HepG2 (cell line): Measurements from ENCODE around the gene QDPR. TPM values are rescaled to one million over a fixed set of nuclear protein-coding genes. Genes with fewer than 3 reads are reported as not detected.

ENCODE experiments used
- ATAC-seq: fragments of 200-7000 bp; cut with Tn5 transposase; 3 replicates; pipeline ENCODE4 v1.9.1; 2020; ENCODE audit warnings: mild to moderate bottlenecking, moderate library complexity
- BruUV-seq: library from RNA; stranded (reverse); fragments of 400-500 nt; replicated peaks from 2 replicates; lab custom pipeline; 2021; lab: Mats Ljungman, UMichigan
- CTCF ChIA-PET: fragments of 300-600 bp; formaldehyde crosslinking; extraction: SDS; loops from one replicate; lab custom pipeline; 2021; ENCODE audit warnings: low total read pairs, inconsistent platforms, low intra/inter-chr PET ratio; lab: Yijun Ruan, JAX
- POLR2A ChIA-PET: fragments of 350-600 bp; sonication (Branson Sonifier 250); formaldehyde crosslinking; loops from one replicate; lab custom pipeline; 2020; ENCODE audit warnings: antibody characterized with exemption, inconsistent platforms; lab: Yijun Ruan, JAX
- DNase-seq: peaks from one replicate; pipeline ENCODE4 v3.0.0-alpha.2; 2015; ENCODE audit warnings: low spot score
- FAIRE-seq: peaks from 3 replicates; lab custom pipeline; 2011; peaks lifted over from hg19 to GRCh38; lab: Jason Lieb, UNC
- H2AFZ ChIP-seq: one replicate; pipeline ENCODE4 v1.6.1; 2011; ENCODE audit warnings: low read length, inconsistent platforms
- H3K27ac ChIP-seq: fragments of 300-600 bp; 3 replicates; pipeline ENCODE4 v1.8.0; 2011; ENCODE audit warnings: mixed run types, mild to moderate bottlenecking, mixed read lengths, low read length, inconsistent platforms; ENCODE audit not compliant: insufficient read depth; ENCODE audit errors: extremely low read length
- H3K27me3 ChIP-seq, 2 experiments: fragments of 200-600 bp in 1 of 2; 2 replicates in 1 of 2; 3 replicates in 1 of 2; pipeline versions ENCODE4 v1.6.0 to v1.8.0; 2011; ENCODE audit warnings: low read length in 2 of 2, mild to moderate bottlenecking in 2 of 2, moderate library complexity in 2 of 2, inconsistent platforms in 1 of 2; ENCODE audit not compliant: insufficient read depth in 2 of 2, control insufficient read depth in 1 of 2
- H3K36me3 ChIP-seq, 2 experiments: fragments of 200-600 bp in 1 of 2; replicated peaks in 1 of 2; 2 replicates in 1 of 2; 3 replicates in 1 of 2; pipeline versions ENCODE4 v1.5.1 to v1.8.0; 2011; ENCODE audit warnings: low read length in 2 of 2, inconsistent platforms in 1 of 2; ENCODE audit not compliant: insufficient read depth in 2 of 2, control insufficient read depth in 1 of 2
- H3K4me1 ChIP-seq: 2 replicates; pipeline ENCODE4 v1.5.1; 2012; ENCODE audit warnings: low read length, inconsistent platforms; ENCODE audit not compliant: insufficient read depth
- H3K4me2 ChIP-seq: 2 replicates; pipeline ENCODE4 v1.6.0; 2011; ENCODE audit warnings: low read depth, low read length, inconsistent platforms
- H3K4me3 ChIP-seq, 3 experiments: fragments of 200-600 bp in 1 of 3; sonication (generic), shearing (Covaris generic) in 1 of 3; replicated peaks in 1 of 3; 2 replicates each; pipeline ENCODE4 v1.5.1; 2011 to 2016; ENCODE audit warnings: low read length in 3 of 3, inconsistent platforms in 2 of 3, low read depth in 2 of 3, mild to moderate bottlenecking in 2 of 3, control low read depth in 1 of 3, mixed read lengths in 1 of 3; ENCODE audit not compliant: insufficient read depth in 1 of 3
- H3K79me2 ChIP-seq: one replicate; pipeline ENCODE4 v1.6.1; 2011; ENCODE audit warnings: low read length, inconsistent platforms; ENCODE audit not compliant: insufficient read depth
- H3K9ac ChIP-seq: 2 replicates; pipeline ENCODE4 v1.6.0; 2011; ENCODE audit warnings: mild to moderate bottlenecking, low read depth, low read length, inconsistent platforms; ENCODE audit not compliant: insufficient read depth
- H3K9me3 ChIP-seq: 2 replicates; pipeline ENCODE4 v1.5.1; 2012; ENCODE audit warnings: mild to moderate bottlenecking, low read length
- H4K20me1 ChIP-seq: 2 replicates; pipeline ENCODE4 v1.6.0; 2011; ENCODE audit warnings: inconsistent platforms, mild to moderate bottlenecking, low read length, moderate library complexity; ENCODE audit not compliant: insufficient read depth
- ATAD3A ChIP-seq: sonication (generic); formaldehyde crosslinking; IDR thresholded peaks from 2 replicates; pipeline ENCODE4 v1.4.0; 2020; ENCODE audit warnings: missing genetic modification reagents
- FOXA3 ChIP-seq: IDR thresholded peaks from 2 replicates; pipeline ENCODE4 v1.6.1; 2016; ENCODE audit warnings: missing genetic modification reagents, missing compliant biosample characterization
- HNF4A ChIP-seq: sonication (generic); formaldehyde crosslinking; IDR thresholded peaks from 2 replicates; pipeline ENCODE4 v1.4.0; 2020; ENCODE audit warnings: missing genetic modification reagents
- HNF4G ChIP-seq, 2 experiments: sonication (generic) in 1 of 2; formaldehyde crosslinking in 1 of 2; IDR thresholded peaks; 2 replicates each; pipeline versions ENCODE4 v1.4.0 to v1.6.1; 2011 to 2020; ENCODE audit warnings: borderline replicate concordance in 2 of 2, low read depth in 2 of 2, mild to moderate bottlenecking in 2 of 2, low read length in 1 of 2, missing genetic modification reagents in 1 of 2, moderate library complexity in 1 of 2
- KAT8 ChIP-seq: IDR thresholded peaks from 2 replicates; pipeline ENCODE4 v1.6.1; 2016; ENCODE audit warnings: missing genetic modification reagents, missing compliant biosample characterization
- MAZ ChIP-seq, 2 experiments: sonication (generic) in 1 of 2; formaldehyde crosslinking in 1 of 2; IDR thresholded peaks; 2 replicates each; pipeline versions ENCODE4 v1.5.0 to v1.6.1; 2012 to 2020; ENCODE audit warnings: low read depth in 2 of 2, mild to moderate bottlenecking in 2 of 2, borderline replicate concordance in 1 of 2, improper control_type of control experiment in 1 of 2, low read length in 1 of 2, missing genetic modification reagents in 1 of 2, moderate library complexity in 1 of 2
- NBN ChIP-seq: fragments of 450-650 bp; conservative IDR thresholded peaks from 2 replicates; pipeline ENCODE4 v1.6.1; 2017
- NCOR1 ChIP-seq: fragments of 200-600 bp; sonication (generic); IDR thresholded peaks from 2 replicates; pipeline ENCODE4 v1.7.0; 2017; ENCODE audit warnings: antibody characterized with exemption, low read length, borderline replicate concordance
- SP4 ChIP-seq: sonication (generic); formaldehyde crosslinking; IDR thresholded peaks from 2 replicates; pipeline ENCODE4 v1.8.1; 2023; ENCODE audit warnings: mild to moderate bottlenecking, missing genetic modification reagents
- SP5 ChIP-seq: IDR thresholded peaks from 2 replicates; pipeline ENCODE4 v1.6.1; 2016; ENCODE audit warnings: low read depth, borderline replicate concordance
- TAF15 ChIP-seq: fragments of 200-400 bp; formaldehyde crosslinking; IDR thresholded peaks from one replicate; pipeline ENCODE4 v1.6.1; 2018; ENCODE audit warnings: mild to moderate bottlenecking, low read depth, low read length; ENCODE audit not compliant: poor library complexity, severe bottlenecking
- TBX2 ChIP-seq: sonication (generic); formaldehyde crosslinking; IDR thresholded peaks from 2 replicates; pipeline ENCODE4 v1.5.0; 2020; ENCODE audit warnings: missing genetic modification reagents, mild to moderate bottlenecking, borderline replicate concordance
- ZBTB20 ChIP-seq: sonication (generic); formaldehyde crosslinking; IDR thresholded peaks from 2 replicates; pipeline ENCODE4 v1.8.1; 2023; ENCODE audit warnings: missing genetic modification reagents, low read depth, mild to moderate bottlenecking, borderline replicate concordance
- ZFP90 ChIP-seq: sonication (generic); formaldehyde crosslinking; IDR thresholded peaks from 2 replicates; pipeline ENCODE4 v1.8.0; 2022; ENCODE audit warnings: missing genetic modification reagents, mild to moderate bottlenecking, inconsistent platforms, borderline replicate concordance
- ZNF225 ChIP-seq: sonication (generic); formaldehyde crosslinking; IDR thresholded peaks from 2 replicates; pipeline ENCODE4 v1.4.0; 2020; ENCODE audit warnings: mild to moderate bottlenecking, missing genetic modification reagents
- ZNF263 ChIP-seq: sonication (generic); formaldehyde crosslinking; IDR thresholded peaks from 2 replicates; pipeline ENCODE4 v1.4.0; 2020; ENCODE audit warnings: missing genetic modification reagents
- ZNF350 ChIP-seq: sonication (generic); formaldehyde crosslinking; IDR thresholded peaks from 2 replicates; pipeline ENCODE4 v1.4.0; 2020; ENCODE audit warnings: mild to moderate bottlenecking, low read depth, missing genetic modification reagents, borderline replicate concordance
- ZNF570 ChIP-seq: sonication (generic); formaldehyde crosslinking; IDR thresholded peaks from 2 replicates; pipeline ENCODE4 v1.4.0; 2020; ENCODE audit warnings: mild to moderate bottlenecking, missing genetic modification reagents, borderline replicate concordance
- ZNF576 ChIP-seq: sonication (generic); formaldehyde crosslinking; IDR thresholded peaks from 2 replicates; pipeline ENCODE4 v1.4.0; 2020; ENCODE audit warnings: mild to moderate bottlenecking, missing genetic modification reagents
- ZNF639 ChIP-seq: conservative IDR thresholded peaks from 2 replicates; pipeline ENCODE4 v1.6.1; 2018; ENCODE audit warnings: missing genetic modification reagents
- WGBS: methylation state at CpG from one replicate; pipeline ENCODE4 v1.1.6; 2017; ENCODE audit warnings: low lambda C conversion rate; 5-methylcytosine and 5-hydroxymethylcytosine counted together
- in situ Hi-C: cut with HindIII; loops from 2 replicates; pipeline ENCODE4 v1.10.0; 2017; ENCODE audit warnings: low pct_unique_long_range_greater_than_20kb; ENCODE audit not compliant: extremely low pct_ligation_motif_present
- intact Hi-C: fragments of 100-400 bp; cut with micrococcal nuclease; formaldehyde crosslinking; loops from one replicate; pipeline ENCODE4 v1.10.0; 2022; ENCODE audit not compliant: unreplicated experiment
- polyA plus RNA-seq, 8 experiments: library from polyadenylated mRNA; depleted of rRNA in 3 of 8; stranded (reverse) in 7 of 8; unstranded in 1 of 8; fragments of >200 nt; fragmentation: Illumina TruSeq in 4 of 8; extraction: Trizol in 4 of 8; gene quantifications; 2 replicates each; pipeline versions ENCODE4 v1.2.1 to v1.2.3, GENCODE V29; 2011 to 2016; ENCODE audit warnings: low read depth in 4 of 8, missing spikeins in 1 of 8, mixed read lengths in 1 of 8; ENCODE audit not compliant: insufficient read depth in 1 of 8
- total RNA-seq, 5 experiments: library from RNA; depleted of rRNA; stranded (reverse); fragments of >200 nt; fragmentation: Illumina TruSeq; extraction: Trizol; gene quantifications; 2 replicates each; pipeline ENCODE4 v1.2.3, GENCODE V29; 2016; ENCODE audit warnings: low read depth in 1 of 5
- TF ChIP-seq, protein P1 (sequence below): sonication (generic); IDR thresholded peaks from 2 replicates; pipeline ENCODE4 v1.6.1; 2016; ENCODE audit warnings: low read depth, borderline replicate concordance
- TF ChIP-seq, protein P2 (sequence below): sonication (generic); formaldehyde crosslinking; IDR thresholded peaks from 2 replicates; pipeline ENCODE4 v1.4.0; 2020; ENCODE audit warnings: mild to moderate bottlenecking, missing genetic modification reagents

Gene QDPR
- total and polyA plus RNA-seq, 2 of the 13 experiments (the other 11 are each of a cell fraction or from before 2014, with no cell fraction given): 9.9 to 95.5 TPM

- Histone ChIP-seq H3K4me1 (peaks cover 27% of the 10 kb centered on the region), H3K9ac (no peak overlapping the region), H3K27me3 (no peaks in the 10 kb centered on the region), H3K36me3 (peaks cover 0 to 2% of the 10 kb centered on the region in 2 experiments; a peak in 2 of 5 replicates), H3K4me2 (no peak overlapping the region), H3K4me3 (no peak overlapping the region), H3K9me3 (0 out of 2 replicates have a peak, but pooled peaks cover 5% of the 10 kb centered on the region), H3K79me2 (no peaks in the 10 kb centered on the region), H3K27ac (no peak overlapping the region), H4K20me1 (no peaks in the 10 kb centered on the region), H2AFZ (no peak overlapping the region)
- CTCF ChIA-PET: no interaction called here
- 57% methylated on average over 9 of the region's 9 CpGs for WGBS
- ATAC-seq (peak; percentile 85), DNase-seq (peak; percentile 25), FAIRE-seq (peak; percentile 74)
- in situ Hi-C loops (no loop called here), intact Hi-C loops (no loop called here)
- POLR2A ChIA-PET: no interaction called here
- no TSS peak for BruUV-seq
- TF ChIP-seq SP5 (peak; percentile 93), ZNF639 (CRISPR knock-in tag) (no peak), HNF4A (peak; percentile 81), ZNF350 (CRISPR knock-in tag) (no peak), TAF15 (no peak), TBX2 (CRISPR knock-in tag) (peak; percentile 18), NCOR1 (peak; percentile 18; the same call in 1 of the 2 replicates), MAZ (IDR thresholded peaks at IDR 0.05; ENCODE audit: borderline replicate concordance, low read depth, low read length) (no peak), MAZ (CRISPR knock-in tag; IDR thresholded peaks at IDR 0.05; ENCODE audit: low read depth) (no peak), ATAD3A (no peak), HNF4G (IDR thresholded peaks at IDR 0.05; ENCODE audit: borderline replicate concordance, low read depth, low read length) (peak; percentile 67; the same call in 1 of the 2 replicates), HNF4G (CRISPR knock-in tag; IDR thresholded peaks at IDR 0.05; ENCODE audit: borderline replicate concordance, low read depth) (no peak), KAT8 (CRISPR knock-in tag) (no peak), ZNF225 (CRISPR knock-in tag) (no peak), ZNF263 (peak; percentile 82), ZFP90 (no peak), NBN (no peak), ZNF570 (CRISPR knock-in tag) (no peak), ZNF576 (no peak), SP4 (no peak), FOXA3 (CRISPR knock-in tag) (peak; percentile 33; the same call in 1 of the 2 replicates), ZBTB20 (CRISPR knock-in tag) (peak; percentile 45; the same call in 1 of the 2 replicates)
- TF ChIP-seq, protein P1, sequence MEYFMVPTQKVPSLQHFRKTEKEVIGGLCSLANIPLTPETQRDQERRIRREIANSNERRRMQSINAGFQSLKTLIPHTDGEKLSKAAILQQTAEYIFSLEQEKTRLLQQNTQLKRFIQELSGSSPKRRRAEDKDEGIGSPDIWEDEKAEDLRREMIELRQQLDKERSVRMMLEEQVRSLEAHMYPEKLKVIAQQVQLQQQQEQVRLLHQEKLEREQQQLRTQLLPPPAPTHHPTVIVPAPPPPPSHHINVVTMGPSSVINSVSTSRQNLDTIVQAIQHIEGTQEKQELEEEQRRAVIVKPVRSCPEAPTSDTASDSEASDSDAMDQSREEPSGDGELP: 0 out of 2 replicates have a peak, but pooled peaks have one; percentile 46
- TF ChIP-seq, protein P2, sequence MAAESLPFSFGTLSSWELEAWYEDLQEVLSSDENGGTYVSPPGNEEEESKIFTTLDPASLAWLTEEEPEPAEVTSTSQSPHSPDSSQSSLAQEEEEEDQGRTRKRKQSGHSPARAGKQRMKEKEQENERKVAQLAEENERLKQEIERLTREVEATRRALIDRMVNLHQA (CRISPR knock-in tag): no peak
Observed at GRCh38 chr4:17477774-17478472, 34.0 kb downstream of the QDPR start.
